ENCODE measurements around the gene CDK5RAP2. TPM values are rescaled to one million over a fixed set of nuclear protein-coding genes. Genes with fewer than 3 reads are reported as not detected.

CDK5RAP2 gene
- total and polyA plus RNA-seq, 9 of the 15 experiments (the other 6 are each of a cell fraction or from before 2014, with no cell fraction given) = 19.9 to 68.8 (median 42.2) TPM

GRCh38 chr9:120439926-120440325, 140.0 kb downstream of the CDK5RAP2 start (continued):
- no peak for TF ChIP-seq ZBTB5 (IDR thresholded peaks at IDR 0.05)
- TF ChIP-seq XRCC3 (IDR thresholded peaks at IDR 0.05) = no peak
- TF ChIP-seq AFF1 (IDR thresholded peaks at IDR 0.05; ENCODE audit: low read depth in 1 of 2, partially characterized antibody in 2 of 2) = no peak

All from K562 (cell line).